Measurements from ENCODE around the gene OGFOD1. TPM values are rescaled to one million over a fixed set of nuclear protein-coding genes. Genes with fewer than 3 reads are reported as not detected.
A peak's percentile ranks its signal among the peaks of the same experiment; 100 is the strongest.

The OGFOD1 gene
- total RNA-seq: 10 to 100 TPM; 45.0 to 50.9 TPM

GRCh38 chr16:56450986-56451752 lies at the start of gene OGFOD1, which contains the start of gene NUDT21:
TSS of gene OGFOD1 (plus strand) at chr16:56451554. CDS start at chr16:56451613, 59 bp downstream.
TSS of gene NUDT21 (minus strand) at chr16:56451332. CDS start at chr16:56451202, 130 bp downstream.
- peaks cover 41 to 58% of the 10 kb centered on the region in 2 donors for H3K36me3 Mint-ChIP-seq
- DNase-seq (ENCODE audit: low spot score in 2 of 2): peak; percentile 85 to 94
- H3K27ac Mint-ChIP-seq: peak within 1 kb of the TSS; percentile 92 to 99
- ATAC-seq: peak; percentile 95 to 99
- no peaks in the 10 kb centered on the region for H3K9me3 Mint-ChIP-seq

- Mint-ChIP-seq H3K36me3 (peaks cover 0 to 5% of the 10 kb centered on the region in 2 donors), H3K27ac (no peak overlapping the region), H3K9me3 (no peaks in the 10 kb centered on the region)
- no peak for ATAC-seq
- no peak for DNase-seq (ENCODE audit: low spot score in 2 of 2)
Observed at GRCh38 chr16:56405977-56406672, 45.2 kb upstream of the OGFOD1 start.

DNA sequence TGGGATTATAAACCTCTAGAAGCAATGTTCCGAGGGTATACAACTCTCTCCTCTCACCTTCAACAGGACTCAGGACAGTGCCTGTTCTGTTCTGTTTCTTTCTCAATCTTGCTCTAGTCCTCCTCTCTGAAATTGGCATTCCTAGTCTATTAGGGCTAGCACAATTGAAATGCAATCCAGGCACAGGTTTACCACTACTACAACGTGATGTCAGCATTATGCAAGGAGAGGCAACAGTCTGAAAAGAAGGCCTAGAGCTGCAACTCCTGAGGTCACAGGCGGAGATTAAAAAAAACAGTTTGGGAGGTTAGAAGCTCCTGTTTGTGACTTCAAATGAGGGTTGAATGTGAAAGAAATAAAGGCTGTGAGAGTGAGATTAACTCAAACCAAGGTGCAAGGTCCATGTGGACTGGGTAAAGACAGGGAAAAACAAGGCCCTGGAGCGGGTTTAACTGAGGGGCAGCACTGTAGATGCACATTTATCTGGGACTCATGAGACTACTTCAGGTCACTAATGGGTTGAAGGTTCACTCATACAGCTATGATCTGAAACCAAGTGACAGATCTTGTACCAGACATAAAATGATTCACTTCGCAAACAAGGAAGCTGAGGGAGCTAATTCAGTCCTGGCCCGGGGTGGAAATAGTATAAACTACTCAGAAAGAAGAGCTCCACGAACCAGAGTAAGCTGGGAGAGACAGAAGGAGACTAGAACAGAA lies 42.8 kb upstream of the OGFOD1 start:
- H3K27ac Mint-ChIP-seq: no peak overlapping the region
- no peak for DNase-seq (ENCODE audit: low spot score in 2 of 2)
- no peaks in the 10 kb centered on the region for H3K36me3 Mint-ChIP-seq
- H3K9me3 Mint-ChIP-seq: no peaks in the 10 kb centered on the region
- ATAC-seq: no peak

DNA sequence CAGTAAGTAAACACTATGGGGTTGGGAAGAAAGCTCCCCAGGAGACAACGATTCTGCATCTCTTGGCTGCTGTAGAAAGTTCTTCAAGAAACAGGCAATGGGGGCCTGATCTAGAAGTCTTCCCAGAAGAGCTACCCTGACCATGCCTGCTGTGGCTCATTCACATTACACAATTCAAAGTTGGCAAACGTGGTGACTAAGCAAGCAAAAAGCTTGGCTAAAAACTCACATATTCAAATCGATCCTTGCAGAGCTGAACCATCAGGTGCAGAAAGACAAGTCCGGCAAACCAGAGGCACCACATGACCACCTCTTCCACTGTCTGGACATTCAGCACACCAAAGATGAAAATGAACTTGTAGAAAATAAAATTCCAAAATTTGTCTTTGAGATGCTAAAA lies 42.2 kb upstream of the OGFOD1 start:
- DNase-seq (ENCODE audit: low spot score in 2 of 2) (no peak), ATAC-seq (no peak)
- no peak overlapping the region for H3K27ac Mint-ChIP-seq
- no peaks in the 10 kb centered on the region for H3K36me3 Mint-ChIP-seq
- no peaks in the 10 kb centered on the region for H3K9me3 Mint-ChIP-seq

- ATAC-seq (no peak), DNase-seq (ENCODE audit: low spot score in 2 of 2) (no peak)
- H3K9me3 Mint-ChIP-seq: no peaks in the 10 kb centered on the region
- no peaks in the 10 kb centered on the region for H3K36me3 Mint-ChIP-seq
- no peak overlapping the region for H3K27ac Mint-ChIP-seq
Observed at GRCh38 chr16:56411123-56411522, 40.2 kb upstream of the OGFOD1 start.

DNA sequence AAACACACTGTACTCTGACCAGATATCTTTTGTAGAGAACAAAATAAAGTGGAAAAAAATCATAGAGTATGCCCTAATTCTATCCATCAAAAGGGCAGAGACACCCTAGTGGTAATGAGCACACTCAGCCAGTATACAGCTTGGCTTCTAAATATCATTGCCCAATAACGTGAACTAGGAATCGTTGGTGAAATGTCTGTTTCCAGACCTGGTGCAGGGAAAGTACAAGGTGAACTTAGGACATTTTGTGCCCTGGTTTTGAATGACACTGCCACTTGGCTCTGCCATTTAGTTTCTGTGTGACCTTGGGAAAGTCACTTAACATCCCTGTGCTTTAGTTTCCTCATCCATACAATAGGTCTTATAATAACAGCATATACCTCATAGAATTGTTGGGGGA lies 39.7 kb upstream of the OGFOD1 start:
- DNase-seq (ENCODE audit: low spot score in 2 of 2) (no peak), ATAC-seq (no peak)
- H3K9me3 Mint-ChIP-seq: no peaks in the 10 kb centered on the region
- H3K27ac Mint-ChIP-seq: no peak overlapping the region
- H3K36me3 Mint-ChIP-seq: no peaks in the 10 kb centered on the region

- ATAC-seq (no peak), DNase-seq (ENCODE audit: low spot score in 2 of 2) (no peak)
- Mint-ChIP-seq H3K27ac (no peak overlapping the region), H3K36me3 (no peaks in the 10 kb centered on the region), H3K9me3 (no peaks in the 10 kb centered on the region)
Observed at GRCh38 chr16:56413381-56413780, 38.0 kb upstream of the OGFOD1 start.

GRCh38 chr16:56414366-56414765 lies 37.0 kb upstream of the OGFOD1 start:
- DNase-seq (ENCODE audit: low spot score in 2 of 2): no peak
- Mint-ChIP-seq H3K36me3 (no peaks in the 10 kb centered on the region), H3K9me3 (no peaks in the 10 kb centered on the region), H3K27ac (no peak overlapping the region)
- no peak for ATAC-seq

DNA sequence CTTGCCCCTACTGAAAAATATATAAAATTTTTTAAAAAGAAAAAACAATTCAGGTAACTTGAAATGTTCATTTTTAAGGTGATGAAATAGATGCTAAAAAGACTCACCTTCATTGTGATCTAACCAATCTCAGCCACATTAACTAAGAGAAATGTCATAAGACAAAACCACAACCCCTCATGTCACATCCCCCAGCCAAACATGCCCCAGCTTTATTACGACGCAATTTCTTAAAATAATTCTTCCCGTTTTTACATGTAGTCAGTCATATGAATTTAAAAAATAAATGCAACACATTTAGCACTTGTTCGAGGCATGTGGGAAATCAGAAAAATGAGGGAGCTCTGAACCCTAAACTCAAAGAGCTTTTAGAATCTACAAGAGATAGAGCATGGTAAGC lies 35.5 kb upstream of the OGFOD1 start:
- ATAC-seq: no peak
- H3K27ac Mint-ChIP-seq: no peak overlapping the region
- H3K9me3 Mint-ChIP-seq: no peaks in the 10 kb centered on the region
- DNase-seq (ENCODE audit: low spot score in 2 of 2): no peak
- H3K36me3 Mint-ChIP-seq: no peaks in the 10 kb centered on the region

- Mint-ChIP-seq H3K9me3 (no peaks in the 10 kb centered on the region), H3K27ac (no peak overlapping the region), H3K36me3 (no peaks in the 10 kb centered on the region)
- no peak for DNase-seq (ENCODE audit: low spot score in 2 of 2)
- no peak for ATAC-seq
Observed at GRCh38 chr16:56417138-56417537, 34.2 kb upstream of the OGFOD1 start.

DNA sequence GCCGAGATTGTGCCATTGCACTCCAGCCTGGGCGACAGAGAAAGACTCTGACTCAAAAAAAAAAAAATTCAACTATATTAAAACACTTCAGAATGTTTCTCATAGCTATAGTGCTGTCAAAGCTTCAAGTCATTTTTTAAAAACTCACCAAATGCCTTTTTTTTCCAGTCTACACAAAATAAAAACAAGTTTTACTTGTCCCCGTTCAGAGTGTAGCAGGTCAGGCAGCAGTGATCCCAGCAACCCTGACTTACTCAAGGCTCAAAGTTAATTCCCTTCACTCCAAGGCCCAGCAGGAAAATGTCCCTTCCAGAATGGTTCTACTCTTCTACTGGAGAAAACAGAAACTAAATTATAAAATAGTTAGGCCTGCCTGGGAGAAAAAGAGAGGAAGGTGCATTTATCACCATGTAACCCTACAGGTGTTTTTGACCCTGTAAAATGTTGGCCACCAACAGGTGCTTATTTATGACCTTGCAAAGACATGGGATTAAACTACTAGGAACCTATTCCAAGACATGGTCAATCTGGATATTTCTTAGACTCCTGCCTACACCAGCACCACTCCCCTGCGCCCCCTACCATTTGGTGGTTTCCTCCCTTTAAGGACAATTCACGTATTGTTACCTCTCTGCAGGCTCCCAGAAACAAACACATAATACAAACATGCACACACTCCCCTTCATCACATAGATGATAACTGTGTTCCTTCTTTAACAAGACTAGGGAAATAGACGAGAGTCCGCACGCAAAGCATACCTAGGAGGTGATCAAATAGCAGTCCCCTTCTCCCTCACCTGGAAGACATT lies 31.4 kb upstream of the OGFOD1 start:
- DNase-seq (ENCODE audit: low spot score in 2 of 2) (no peak), ATAC-seq (no peak)
- Mint-ChIP-seq H3K27ac (no peak overlapping the region), H3K9me3 (no peaks in the 10 kb centered on the region), H3K36me3 (peaks cover 0 to 5% of the 10 kb centered on the region in 2 donors)

- DNase-seq (ENCODE audit: low spot score in 2 of 2): no peak
- ATAC-seq: no peak
- no peak overlapping the region for H3K27ac Mint-ChIP-seq
- no peaks in the 10 kb centered on the region for H3K9me3 Mint-ChIP-seq
- H3K36me3 Mint-ChIP-seq: peaks cover 0 to 5% of the 10 kb centered on the region in 2 donors
Observed at GRCh38 chr16:56420613-56421012, 30.7 kb upstream of the OGFOD1 start.

- ATAC-seq (no peak), DNase-seq (ENCODE audit: low spot score in 2 of 2) (no peak)
- Mint-ChIP-seq H3K9me3 (no peaks in the 10 kb centered on the region), H3K36me3 (peaks cover 0 to 5% of the 10 kb centered on the region in 2 donors), H3K27ac (no peak overlapping the region)
Observed at GRCh38 chr16:56421313-56421712, 30.0 kb upstream of the OGFOD1 start.

DNA sequence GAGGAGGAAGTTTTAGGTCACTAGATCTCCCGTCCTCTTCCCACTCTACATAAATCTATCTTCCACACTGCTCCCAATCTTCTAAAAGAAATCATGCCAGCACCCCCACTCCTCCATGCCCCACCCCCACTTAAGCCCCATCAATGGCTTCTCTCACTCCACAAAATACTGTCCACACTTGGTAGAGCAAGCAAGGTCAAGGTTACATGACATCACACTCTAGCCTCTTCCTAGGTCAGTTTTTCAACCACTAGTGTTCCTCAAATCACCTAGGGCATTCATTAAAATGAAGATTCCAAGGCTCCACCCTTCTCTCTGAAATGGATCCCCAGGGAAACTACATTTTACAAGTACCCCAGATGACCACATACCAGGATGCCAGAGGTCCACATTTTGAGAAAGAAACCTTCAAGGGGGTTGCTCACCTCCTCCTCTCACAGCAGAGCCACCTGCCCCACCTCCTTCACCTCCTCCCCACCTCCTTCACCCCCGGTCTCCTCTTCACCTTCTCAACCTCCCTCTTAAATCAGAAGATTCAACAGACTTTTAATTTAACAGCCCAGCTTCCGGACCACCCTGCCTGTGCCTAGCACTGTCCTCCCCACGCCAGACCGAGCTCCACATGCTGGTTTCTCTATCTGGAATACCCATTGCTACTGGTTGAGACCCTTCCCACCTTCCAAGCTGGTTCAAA lies 29.2 kb upstream of the OGFOD1 start:
- Mint-ChIP-seq H3K9me3 (no peaks in the 10 kb centered on the region), H3K36me3 (peaks cover 0 to 5% of the 10 kb centered on the region in 2 donors), H3K27ac (peak overlapping the region; percentile 34 to 41)
- DNase-seq (ENCODE audit: low spot score in 2 of 2) (no peak), ATAC-seq (no peak)

- H3K36me3 Mint-ChIP-seq: peaks cover 0 to 5% of the 10 kb centered on the region in 2 donors
- H3K27ac Mint-ChIP-seq: peak overlapping the region in 1 of 2 donors; percentile 34
- ATAC-seq (no peak), DNase-seq (ENCODE audit: low spot score in 2 of 2) (no peak)
- no peaks in the 10 kb centered on the region for H3K9me3 Mint-ChIP-seq
Observed at GRCh38 chr16:56422896-56423441, 28.4 kb upstream of the OGFOD1 start.
